Suprapubic skin (tissue), 4 donors: Measurements from ENCODE around the gene MYL5.

ENCODE experiments used
- CTCF ChIP-seq, 2 donors: fragments of 200-600 bp in 1 of 2; fragments of 450-650 bp in 1 of 2; sonication (generic) in 1 of 2; IDR thresholded peaks; one replicate each; pipeline ENCODE4 v1.5.1; 2016 to 2019; ENCODE audit warnings: antibody characterized with exemption in 2 of 2, mild to moderate bottlenecking in 1 of 2, moderate library complexity in 1 of 2
- POLR2A ChIP-seq, 2 donors: fragments of 450-650 bp; IDR thresholded peaks; one replicate each; pipeline ENCODE4 v1.6.1; 2017; ENCODE audit warnings: antibody characterized with exemption in 2 of 2, mild to moderate bottlenecking in 2 of 2, moderate library complexity in 2 of 2
- POLR2AphosphoS5 ChIP-seq, 3 donors: sonication (generic); formaldehyde crosslinking; IDR thresholded peaks; one replicate each; pipeline ENCODE4 v1.6.1; 2017; ENCODE audit warnings: antibody characterized with exemption in 3 of 3

- no peak for TF ChIP-seq CTCF (IDR thresholded peaks at IDR 0.05)
- no peak for TF ChIP-seq POLR2AphosphoS5 (IDR thresholded peaks at IDR 0.05)
- no peak for TF ChIP-seq POLR2A (IDR thresholded peaks at IDR 0.05)
Measured at GRCh38 chr4:718460-718859, 44.1 kb downstream of the MYL5 start.
